AG10803 (cell line): ENCODE data around the gene ECI1.

Experiments
- DNase-seq: peaks from one replicate; pipeline ENCODE4 v3.0.0; 2010; ENCODE audit warnings: low read depth
- H3K4me3 ChIP-seq: 2 replicates; pipeline ENCODE4 v1.5.1; 2011; ENCODE audit warnings: mild to moderate bottlenecking, low read length, control low read depth
- TF ChIP-seq, protein P1 (sequence below): conservative IDR thresholded peaks from 2 replicates; pipeline ENCODE4 v1.5.1; 2011; ENCODE audit warnings: mild to moderate bottlenecking, low read length, control low read depth, inconsistent platforms

The ECI1 gene

DNA sequence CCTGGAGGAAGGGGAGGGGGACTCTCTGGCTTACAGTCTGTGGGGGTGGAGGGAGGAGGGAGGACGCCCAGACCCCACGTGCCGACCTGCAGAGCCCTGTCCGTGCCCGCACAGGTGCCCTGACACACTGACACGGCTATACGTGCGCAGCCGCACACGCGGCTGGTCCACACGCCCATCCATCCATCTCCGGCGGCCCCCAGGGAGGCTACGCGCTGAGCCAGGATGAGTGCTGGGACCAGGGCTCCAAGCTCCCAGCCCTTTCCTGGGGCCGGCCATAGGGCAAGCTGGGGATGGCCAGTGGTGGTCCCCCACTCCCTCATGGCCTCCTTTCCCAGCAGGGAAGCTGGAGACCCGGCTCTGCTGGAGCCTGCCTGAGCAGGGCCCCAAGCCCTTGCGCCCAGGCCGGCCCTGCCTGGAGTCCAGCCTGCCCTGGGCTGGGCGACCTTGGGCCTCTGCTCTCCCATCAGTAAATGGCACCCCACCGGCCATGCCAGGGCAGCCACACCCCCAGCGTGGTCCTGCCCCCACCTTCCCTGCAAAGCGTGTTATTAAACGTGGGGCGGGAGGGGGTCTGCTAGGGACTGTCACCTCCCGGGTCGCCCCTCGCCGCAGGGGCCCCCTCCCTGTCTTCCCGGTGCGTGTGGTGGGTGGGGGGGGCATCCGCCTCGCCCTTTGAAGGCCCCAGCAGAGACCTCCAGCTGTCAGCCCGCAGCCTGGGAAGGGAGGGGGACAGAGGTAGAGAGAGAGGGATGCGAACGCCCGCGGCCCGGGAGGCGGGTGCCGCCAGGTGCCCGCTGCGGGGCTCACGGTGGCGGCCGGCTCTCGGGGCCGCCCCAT lies 55.8 kb downstream of the ECI1 start:
- no peak overlapping the region for H3K4me3 ChIP-seq
- DNase-seq = no peak
- TF ChIP-seq, protein P1, sequence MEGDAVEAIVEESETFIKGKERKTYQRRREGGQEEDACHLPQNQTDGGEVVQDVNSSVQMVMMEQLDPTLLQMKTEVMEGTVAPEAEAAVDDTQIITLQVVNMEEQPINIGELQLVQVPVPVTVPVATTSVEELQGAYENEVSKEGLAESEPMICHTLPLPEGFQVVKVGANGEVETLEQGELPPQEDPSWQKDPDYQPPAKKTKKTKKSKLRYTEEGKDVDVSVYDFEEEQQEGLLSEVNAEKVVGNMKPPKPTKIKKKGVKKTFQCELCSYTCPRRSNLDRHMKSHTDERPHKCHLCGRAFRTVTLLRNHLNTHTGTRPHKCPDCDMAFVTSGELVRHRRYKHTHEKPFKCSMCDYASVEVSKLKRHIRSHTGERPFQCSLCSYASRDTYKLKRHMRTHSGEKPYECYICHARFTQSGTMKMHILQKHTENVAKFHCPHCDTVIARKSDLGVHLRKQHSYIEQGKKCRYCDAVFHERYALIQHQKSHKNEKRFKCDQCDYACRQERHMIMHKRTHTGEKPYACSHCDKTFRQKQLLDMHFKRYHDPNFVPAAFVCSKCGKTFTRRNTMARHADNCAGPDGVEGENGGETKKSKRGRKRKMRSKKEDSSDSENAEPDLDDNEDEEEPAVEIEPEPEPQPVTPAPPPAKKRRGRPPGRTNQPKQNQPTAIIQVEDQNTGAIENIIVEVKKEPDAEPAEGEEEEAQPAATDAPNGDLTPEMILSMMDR = no peak

DNA sequence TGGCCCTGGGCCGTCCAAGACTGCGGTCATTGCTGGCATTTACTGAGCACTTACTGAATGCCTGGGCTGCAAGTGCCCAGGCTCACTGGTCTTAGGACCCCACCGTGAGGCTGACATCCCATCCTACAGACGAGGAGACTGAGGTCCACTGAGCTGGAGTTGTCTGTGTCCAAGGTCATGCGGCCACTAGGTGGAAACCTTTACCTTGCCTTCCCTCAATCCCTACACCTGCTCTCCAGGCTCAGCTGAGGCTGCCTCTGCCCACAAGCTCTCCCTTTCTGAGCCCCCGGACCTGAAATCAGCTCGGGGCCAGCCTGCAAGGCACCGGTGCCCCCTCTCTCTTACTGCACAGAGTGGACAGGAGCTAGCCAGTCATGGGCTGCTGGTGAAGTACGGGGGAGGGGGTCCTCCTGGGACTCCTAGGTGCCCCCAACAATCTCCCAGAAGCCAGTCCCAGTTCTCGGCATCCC lies 56.5 kb downstream of the ECI1 start:
- H3K4me3 ChIP-seq = no peak overlapping the region
- TF ChIP-seq, protein P1 = peak; percentile 37
- DNase-seq = peak; percentile 33

DNA sequence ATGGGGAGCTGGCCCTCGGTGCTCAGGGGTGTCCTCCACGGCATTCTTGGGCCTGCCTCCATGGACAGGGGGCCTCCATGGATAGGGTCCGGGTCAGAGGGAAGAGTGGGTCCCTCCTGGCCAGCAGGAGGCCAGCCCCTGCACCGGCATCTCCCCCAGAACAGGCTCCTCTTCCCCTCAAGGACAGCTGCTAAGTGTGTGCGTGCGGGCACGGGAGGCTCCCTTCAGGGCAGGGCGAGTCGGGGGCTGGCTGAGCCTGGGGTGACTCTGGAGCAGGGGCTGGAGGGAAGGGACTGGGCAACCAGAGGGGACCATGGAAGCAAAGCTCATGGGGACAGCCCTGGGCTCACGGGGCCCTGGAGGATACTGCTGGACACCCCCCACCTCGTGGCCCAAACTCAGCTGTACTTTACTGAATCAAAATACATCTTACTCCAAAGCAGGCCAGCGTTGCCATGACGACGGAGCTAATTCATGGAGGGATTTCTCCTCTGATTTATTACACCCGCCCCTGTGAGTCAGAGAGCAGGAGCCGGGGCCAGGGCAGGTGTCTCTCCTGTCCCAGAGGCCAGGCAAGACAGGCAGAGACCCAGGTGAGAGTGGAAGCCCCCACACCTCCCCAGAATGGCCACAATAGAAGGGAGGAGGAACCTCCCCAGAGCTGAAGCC lies 57.1 kb downstream of the ECI1 start:
- no peak overlapping the region for H3K4me3 ChIP-seq
- TF ChIP-seq, protein P1 = no peak
- peak; percentile 22 for DNase-seq

DNA sequence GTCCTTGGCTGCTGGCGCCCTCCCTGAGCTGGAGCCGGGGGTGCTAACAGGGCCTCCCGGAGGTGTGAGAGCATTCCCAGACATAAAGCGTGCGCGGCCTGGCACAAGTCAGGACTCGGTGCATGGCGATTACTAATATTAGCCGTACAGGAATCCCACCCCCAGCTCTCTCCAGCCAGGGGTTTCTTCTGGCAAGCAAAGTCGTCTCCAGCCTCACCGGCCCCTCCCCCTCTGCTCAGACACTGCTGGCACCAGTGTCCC lies 60.0 kb downstream of the ECI1 start:
- TF ChIP-seq, protein P1 = no peak
- H3K4me3 ChIP-seq = no peak overlapping the region
- DNase-seq = no peak

DNA sequence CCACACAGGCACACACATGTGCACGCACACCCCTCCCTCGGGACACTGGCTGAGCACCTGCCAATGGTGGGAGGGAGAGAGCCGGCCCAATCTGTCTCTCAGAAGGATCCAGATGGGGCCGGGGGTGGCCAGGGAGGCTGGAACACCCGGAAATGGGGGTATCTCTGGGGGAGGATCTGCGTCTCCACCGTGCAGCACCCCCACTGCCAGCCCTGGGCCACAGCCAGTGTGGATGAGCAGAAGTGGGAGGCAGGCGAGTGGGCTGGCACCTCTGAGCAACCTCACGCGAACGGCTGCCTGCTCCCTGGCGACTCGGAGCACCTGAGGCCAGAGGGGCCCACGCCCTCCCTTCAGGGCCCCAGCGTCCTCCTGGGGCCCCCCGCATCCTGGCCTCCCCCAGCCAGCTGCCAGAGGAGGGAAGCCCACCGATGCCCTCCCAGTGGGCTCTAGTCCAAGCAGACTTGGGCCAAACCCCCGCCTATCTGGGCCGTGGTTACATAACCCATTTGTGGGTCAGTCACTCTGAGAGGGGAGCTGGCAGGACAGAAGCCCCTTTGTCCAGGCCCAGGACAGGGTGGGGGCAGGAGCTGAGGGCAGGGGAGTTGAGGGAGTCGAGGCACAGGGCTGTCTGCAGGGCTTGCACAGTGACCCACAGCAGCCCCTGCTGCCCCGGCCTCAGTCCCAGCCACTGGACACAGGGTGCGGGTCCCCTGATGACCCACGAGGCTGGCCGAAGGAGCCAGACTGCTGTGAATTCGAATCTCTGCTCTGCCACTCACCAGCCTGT lies 60.5 kb downstream of the ECI1 start:
- TF ChIP-seq, protein P1 = no peak
- H3K4me3 ChIP-seq = no peak overlapping the region
- DNase-seq = no peak

DNA sequence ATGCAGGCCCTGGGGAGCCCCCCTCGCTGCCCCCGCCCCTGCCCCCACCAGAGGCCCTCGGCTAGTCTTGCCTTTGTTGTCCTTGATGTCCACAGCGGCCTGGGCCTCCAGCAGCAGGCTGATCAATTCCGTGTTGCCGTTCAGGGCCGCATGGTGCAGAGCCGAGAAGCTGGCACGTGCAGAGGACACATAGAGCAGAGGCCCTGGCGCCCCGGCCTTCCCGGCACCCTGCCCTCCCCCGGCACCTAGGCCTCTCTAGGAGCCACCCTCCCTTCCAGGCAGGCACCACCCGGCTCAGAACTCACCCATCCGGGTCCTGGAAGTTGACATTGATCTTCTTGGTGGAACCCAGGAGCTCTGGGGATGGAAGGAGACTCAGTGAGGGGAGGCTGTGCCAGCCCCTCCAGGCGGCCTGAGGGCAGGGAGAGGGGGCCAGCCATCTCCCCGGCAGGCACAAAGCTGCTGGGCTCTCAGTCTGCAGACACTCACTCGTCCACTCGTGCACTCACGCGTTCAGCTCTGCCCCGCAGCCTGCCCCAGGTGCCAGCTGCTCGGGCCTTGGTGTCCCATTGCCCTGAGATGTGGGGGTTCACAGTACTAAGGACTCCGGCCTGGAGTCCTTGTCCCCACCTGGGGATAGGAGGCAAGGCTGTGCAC lies 61.3 kb downstream of the ECI1 start:
- no peak for DNase-seq
- TF ChIP-seq, protein P1 = no peak
- H3K4me3 ChIP-seq = no peak overlapping the region
